T-cell (primary cell): ENCODE data around the gene EML4. TPM values are rescaled to one million over a fixed set of nuclear protein-coding genes. Genes with fewer than 3 reads are reported as not detected.

Source experiments
- ATAC-seq, 4 experiments: fragments of 200-7000 bp in 3 of 4; fragments of 150-1000 bp in 1 of 4; cut with Tn5 transposase; replicated peaks in 1 of 4; 1 replicate in 3 of 4; 2 replicates in 1 of 4; pipeline ENCODE4 v1.10.0; 2021; ENCODE audit warnings: moderate library complexity in 3 of 4, mild to moderate bottlenecking in 2 of 4, moderate number of reproducible peaks in 1 of 4
- CTCF ChIA-PET, 2 donors: fragments of 300-600 bp; sonication (Branson Sonifier 250); formaldehyde crosslinking; loops; one replicate each; lab custom pipeline; 2022; ENCODE audit warnings: antibody characterized with exemption in 2 of 2; lab: Charles Lee
- POLR2A ChIA-PET, 2 donors: fragments of 300-600 bp; sonication (Branson Sonifier 250); formaldehyde crosslinking; loops; one replicate each; lab custom pipeline; 2022; ENCODE audit warnings: antibody characterized with exemption in 2 of 2; lab: Charles Lee
- DNase-seq, 35 experiments: peaks; one replicate each; pipeline versions ENCODE4 v3.0.0 to v3.0.0-alpha.2; 2013 to 2023
- H3K27ac ChIP-seq: one replicate; pipeline ENCODE4 v1.5.1; 2013; ENCODE audit warnings: low read length
- H3K27me3 ChIP-seq, 2 experiments: replicated peaks in 1 of 2; 1 replicate in 1 of 2; 2 replicates in 1 of 2; pipeline versions ENCODE4 v1.6.1 to v1.7.0; 2013; ENCODE audit warnings: low read length in 1 of 2, mixed read lengths in 1 of 2; ENCODE audit not compliant: control insufficient read depth in 2 of 2, insufficient read depth in 2 of 2; ENCODE audit errors: extremely low read depth in 1 of 2
- H3K36me3 ChIP-seq, 2 donors: 1 replicate in 1 of 2; 2 replicates in 1 of 2; pipeline versions ENCODE4 v1.6.1 to v1.7.0; 2013; ENCODE audit warnings: low read length in 1 of 2; ENCODE audit not compliant: control insufficient read depth in 2 of 2, insufficient read depth in 1 of 2; ENCODE audit errors: extremely low read depth in 1 of 2
- H3K4me1 ChIP-seq, 2 experiments: 1 replicate in 1 of 2; 2 replicates in 1 of 2; pipeline versions ENCODE4 v1.6.1 to v1.7.0; 2013; ENCODE audit warnings: low read length in 2 of 2, mixed read lengths in 1 of 2; ENCODE audit not compliant: insufficient read depth in 2 of 2, control insufficient read depth in 1 of 2; ENCODE audit errors: extremely low read depth in 1 of 2
- H3K4me3 ChIP-seq, 2 donors: 1 replicate in 1 of 2; 2 replicates in 1 of 2; pipeline versions ENCODE4 v1.5.1 to v1.7.0; 2013; ENCODE audit warnings: mild to moderate bottlenecking in 2 of 2, low read length in 1 of 2, moderate library complexity in 1 of 2; ENCODE audit not compliant: control insufficient read depth in 1 of 2; ENCODE audit errors: extremely low read depth in 1 of 2
- H3K9me3 ChIP-seq: 2 replicates; pipeline ENCODE4 v1.7.0; 2013
- H3K27ac Mint-ChIP-seq, 2 donors: one replicate each; pipeline ENCODE4 v1.8.0; 2020 to 2021; ENCODE audit warnings: mild to moderate bottlenecking in 2 of 2, mixed read lengths in 2 of 2
- H3K27me3 Mint-ChIP-seq, 2 donors: one replicate each; pipeline ENCODE4 v1.8.0; 2021 to 2022; ENCODE audit warnings: mixed read lengths in 2 of 2
- H3K36me3 Mint-ChIP-seq: one replicate; pipeline ENCODE4 v1.8.0; 2021; ENCODE audit warnings: mixed read lengths
- H3K4me1 Mint-ChIP-seq, 3 donors: one replicate each; pipeline ENCODE4 v1.8.0; 2020 to 2022; ENCODE audit warnings: mixed read lengths in 3 of 3, mild to moderate bottlenecking in 1 of 3
- H3K4me3 Mint-ChIP-seq, 3 donors: one replicate each; pipeline ENCODE4 v1.8.0; 2020 to 2022; ENCODE audit warnings: mild to moderate bottlenecking in 3 of 3, mixed read lengths in 3 of 3, moderate library complexity in 3 of 3
- H3K9me3 Mint-ChIP-seq, 3 donors: one replicate each; pipeline ENCODE4 v1.8.0; 2020 to 2022; ENCODE audit warnings: mixed read lengths in 3 of 3
- WGBS: methylation state at CpG from one replicate; pipeline ENCODE4 v1.1.5; 2013; ENCODE audit warnings: missing lambda C conversion rate; ENCODE audit not compliant: insufficient coverage; 5-methylcytosine and 5-hydroxymethylcytosine counted together
- total RNA-seq, 35 experiments: library from RNA in 6 of 35; stranded (reverse) in 6 of 35; fragments of 120-200 nt in 1 of 35; gene quantifications; one replicate each; pipeline versions ENCODE4 v1.2.1 to v1.2.4 and lab custom pipeline; 2013 to 2026

Gene EML4
- total RNA-seq, 5 donors from 2014 or later (not counting 1 experiment from before 2014, with no cell fraction given) = 101 to 223 (median 123) TPM

DNA sequence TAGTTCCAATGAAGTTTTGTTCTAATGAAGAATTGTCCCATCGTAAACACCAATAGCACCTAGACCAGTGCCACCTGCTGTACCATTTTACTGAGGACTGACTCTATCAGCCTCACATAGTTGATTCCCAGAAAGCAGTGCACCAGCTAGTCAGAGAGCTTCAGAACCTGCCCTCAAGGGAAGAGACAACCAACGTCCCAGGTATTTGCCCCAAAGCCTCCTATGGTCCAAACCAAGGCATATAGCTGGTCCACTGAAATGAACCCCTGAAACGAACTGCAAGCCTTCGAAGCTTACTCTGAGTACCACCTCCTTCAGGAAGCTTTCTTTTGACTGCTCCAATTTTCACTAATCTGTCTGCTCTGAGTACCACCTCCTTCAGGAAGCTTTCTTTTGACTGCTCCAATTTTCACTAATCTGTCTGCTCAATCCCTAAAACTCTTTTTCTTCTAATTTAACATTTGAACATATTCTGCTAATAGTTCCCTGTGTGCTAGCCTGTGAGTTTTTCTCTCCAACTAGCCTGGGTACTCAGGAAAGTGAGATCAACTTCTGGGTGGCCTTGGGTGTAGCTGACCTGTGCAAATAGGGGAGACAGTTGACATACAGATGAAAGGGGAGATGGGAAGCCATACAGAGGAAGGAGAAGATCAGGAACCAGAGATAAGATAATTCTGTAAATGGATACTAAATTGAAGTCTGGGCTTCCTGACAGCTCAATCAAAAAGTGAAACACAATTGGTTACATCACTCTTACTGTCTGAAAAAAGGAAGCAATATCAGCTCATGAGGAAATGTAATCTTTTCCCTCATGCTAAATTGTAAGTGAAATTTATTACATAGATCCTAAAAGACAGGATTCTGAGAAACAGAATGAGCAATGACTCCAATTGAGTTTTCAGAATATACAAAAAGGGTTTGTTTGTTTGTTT is 33.5 kb upstream of the EML4 start:
- POLR2A ChIA-PET = interaction anchor here (0.6 to 1.7 kb wide), 17 partner anchors 8 to 123 kb away, joined by 3 to 7 read pairs (median 3); partner anchors contain the start of gene EML4 (in 1 of the 2)
- WGBS = 30% methylated on average over 1 of the region's 4 CpGs
- ATAC-seq (no peak), DNase-seq (peak in 1 of 35 experiments; percentile 45)
- CTCF ChIA-PET = interaction anchor here (0.6 to 2.1 kb wide), 17 partner anchors 12 to 623 kb away, joined by 3 to 14 read pairs (median 3); no protein-coding TSS in a partner anchor
- H3K36me3 ChIP-seq = no peaks in the 10 kb centered on the region
- H3K4me1 ChIP-seq = peaks cover 52 to 86% of the 10 kb centered on the region in 2 experiments
- H3K4me3 ChIP-seq = no peak overlapping the region
- peaks cover 82 to 91% (median 88%) of the 10 kb centered on the region in 3 donors for H3K4me1 Mint-ChIP-seq
- no peaks in the 10 kb centered on the region for H3K27me3 ChIP-seq
- H3K4me3 Mint-ChIP-seq = peak overlapping the region in 1 of 3 donors; percentile 52
- peak overlapping the region; percentile 83 to 91 for H3K27ac Mint-ChIP-seq
- peak overlapping the region; percentile 74 for H3K27ac ChIP-seq
- no peaks in the 10 kb centered on the region for H3K9me3 Mint-ChIP-seq
- no peaks in the 10 kb centered on the region for H3K27me3 Mint-ChIP-seq
- H3K9me3 ChIP-seq = no peaks in the 10 kb centered on the region
- no peaks in the 10 kb centered on the region for H3K36me3 Mint-ChIP-seq

DNA sequence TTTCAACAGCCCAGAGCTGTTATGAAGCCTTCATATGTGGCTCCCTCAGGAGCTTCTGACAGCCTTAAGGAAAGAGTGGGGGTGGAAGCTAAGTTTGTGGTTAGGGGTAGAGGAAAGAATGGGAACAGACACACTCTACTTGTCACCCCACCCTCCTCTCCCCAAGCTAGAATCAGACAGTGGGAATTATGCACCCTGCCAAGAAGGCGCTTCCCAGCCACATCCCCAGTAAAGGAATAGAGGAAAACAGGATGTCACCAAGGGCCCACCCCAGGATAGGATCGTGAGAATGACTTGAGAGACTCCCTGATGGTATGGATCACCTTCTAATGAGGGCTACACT is 32.4 kb upstream of the EML4 start:
- peaks cover 81 to 91% (median 88%) of the 10 kb centered on the region in 3 donors for H3K4me1 Mint-ChIP-seq
- no peak for ATAC-seq
- H3K36me3 Mint-ChIP-seq = no peaks in the 10 kb centered on the region
- DNase-seq = no peak
- ChIA-PET CTCF (interaction anchor here (0.6 to 1.7 kb wide), 11 partner anchors 14 to 138 kb away, joined by 3 to 14 read pairs (median 3); no protein-coding TSS in a partner anchor), POLR2A (interaction anchor here (0.6 to 1.7 kb wide), 9 partner anchors 9 to 235 kb away, joined by 3 to 7 read pairs (median 4); no protein-coding TSS in a partner anchor)
- no peaks in the 10 kb centered on the region for H3K9me3 ChIP-seq
- H3K27me3 Mint-ChIP-seq = no peaks in the 10 kb centered on the region
- no peak overlapping the region for H3K4me3 ChIP-seq
- peak overlapping the region; percentile 24 to 44 for H3K27ac Mint-ChIP-seq
- H3K9me3 Mint-ChIP-seq = no peaks in the 10 kb centered on the region
- H3K36me3 ChIP-seq = no peaks in the 10 kb centered on the region
- peaks cover 55 to 89% of the 10 kb centered on the region in 2 experiments for H3K4me1 ChIP-seq
- H3K27me3 ChIP-seq = no peaks in the 10 kb centered on the region
- peak overlapping the region; percentile 74 for H3K27ac ChIP-seq
- no peak overlapping the region for H3K4me3 Mint-ChIP-seq
- WGBS = no CpG with 5 or more reads among the region's 2 CpGs

DNA sequence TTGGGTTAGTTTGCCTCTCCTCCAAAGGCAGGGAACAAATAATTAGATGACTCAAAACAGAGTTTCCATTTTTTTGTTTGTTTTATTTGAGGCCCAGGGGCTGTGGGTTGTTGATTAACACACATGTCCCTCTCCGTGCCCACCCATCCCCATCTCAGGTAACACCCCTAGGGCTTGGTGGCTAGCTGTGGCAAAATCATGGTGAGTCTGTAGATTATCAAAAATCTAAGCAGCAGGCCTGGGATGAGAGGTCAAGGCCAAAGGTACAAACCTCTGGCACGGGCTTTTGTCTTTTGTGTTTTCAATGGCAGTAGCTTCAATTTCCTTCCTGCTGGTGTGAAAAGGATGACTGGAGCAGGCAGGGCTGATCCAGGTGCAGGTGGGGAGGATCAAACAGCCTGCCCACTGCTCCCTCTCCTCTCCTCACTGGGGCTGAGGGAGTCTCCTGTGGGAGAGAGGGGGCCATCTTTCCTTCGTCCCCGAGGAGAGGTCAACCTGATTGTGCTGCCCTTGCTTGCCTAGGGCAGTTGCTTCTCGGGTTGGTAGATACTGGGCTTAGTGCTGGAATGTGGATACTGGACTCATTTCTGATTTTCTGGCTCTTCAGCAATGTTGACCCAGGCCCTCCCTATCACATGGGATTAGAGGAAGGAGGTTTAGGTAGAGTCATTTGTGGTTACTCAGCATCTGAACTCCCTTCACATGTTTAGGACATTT is 31.9 kb upstream of the EML4 start:
- Mint-ChIP-seq H3K4me1 (peaks cover 81 to 91% (median 88%) of the 10 kb centered on the region in 3 donors), H3K27me3 (no peaks in the 10 kb centered on the region), H3K27ac (peak overlapping the region; percentile 20 to 82), H3K9me3 (no peaks in the 10 kb centered on the region), H3K36me3 (no peaks in the 10 kb centered on the region), H3K4me3 (no peak overlapping the region)
- Histone ChIP-seq H3K27me3 (no peaks in the 10 kb centered on the region), H3K27ac (peak overlapping the region; percentile 74), H3K4me1 (peaks cover 52 to 87% of the 10 kb centered on the region in 2 experiments), H3K4me3 (no peak overlapping the region), H3K9me3 (no peaks in the 10 kb centered on the region), H3K36me3 (no peaks in the 10 kb centered on the region)
- POLR2A ChIA-PET = interaction anchor here (0.6 to 1.7 kb wide), 7 partner anchors 9 to 236 kb away, joined by 3 to 7 read pairs (median 4); no protein-coding TSS in a partner anchor
- DNase-seq (no peak), ATAC-seq (no peak)
- CTCF ChIA-PET = interaction anchor here (0.6 to 1.1 kb wide), 7 partner anchors 13 to 137 kb away, joined by 3 to 6 read pairs (median 3); no protein-coding TSS in a partner anchor
- no CpG with 5 or more reads among the region's 5 CpGs for WGBS

DNA sequence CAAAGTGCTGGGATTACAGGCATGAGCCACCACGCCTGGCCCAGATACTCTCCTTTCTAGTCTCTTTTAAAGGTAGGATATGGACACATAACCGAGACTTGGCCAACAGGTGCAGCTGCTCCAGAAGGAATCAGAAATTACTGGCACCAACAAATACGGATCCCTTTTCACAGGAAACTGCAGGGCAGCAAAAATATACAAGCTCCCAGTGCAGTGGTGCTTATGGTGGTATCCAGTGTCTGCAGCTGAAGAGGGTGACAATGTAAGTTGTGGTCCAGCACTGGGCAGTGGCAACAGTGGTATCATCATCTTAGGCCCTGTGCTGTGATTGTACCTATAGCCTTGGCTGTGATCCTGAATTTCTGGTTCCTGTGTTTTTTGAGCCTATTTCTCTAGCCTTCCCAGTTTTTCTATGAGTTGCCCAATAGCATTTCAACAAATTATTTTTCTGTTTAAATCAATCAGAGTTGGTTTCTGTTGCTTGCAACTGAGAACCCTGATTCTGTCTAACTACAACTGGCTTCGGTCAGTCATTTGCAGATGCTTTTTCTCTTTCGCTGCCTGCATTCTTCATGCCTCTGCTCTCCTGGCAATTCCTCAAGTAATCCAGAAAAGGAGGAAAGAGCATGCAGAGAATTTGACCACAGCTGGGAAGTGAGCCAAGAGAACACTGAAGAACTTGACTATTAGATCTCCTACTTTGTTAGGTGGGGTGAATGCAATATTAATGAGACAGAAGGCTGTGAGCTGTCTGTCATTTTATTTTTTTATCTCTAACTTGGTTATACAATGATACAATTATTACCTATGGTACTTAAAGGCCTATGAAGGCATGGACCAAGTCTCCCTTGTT is 30.8 kb upstream of the EML4 start:
- Mint-ChIP-seq H3K9me3 (no peaks in the 10 kb centered on the region), H3K4me1 (peaks cover 78 to 88% (median 88%) of the 10 kb centered on the region in 3 donors), H3K36me3 (no peaks in the 10 kb centered on the region), H3K4me3 (no peak overlapping the region), H3K27ac (peak overlapping the region in 1 of 2 donors; percentile 20), H3K27me3 (no peaks in the 10 kb centered on the region)
- ATAC-seq (no peak), DNase-seq (no peak)
- Histone ChIP-seq H3K27me3 (no peaks in the 10 kb centered on the region), H3K27ac (no peak overlapping the region), H3K4me1 (peaks cover 42 to 81% of the 10 kb centered on the region in 2 experiments), H3K4me3 (no peak overlapping the region), H3K9me3 (no peaks in the 10 kb centered on the region), H3K36me3 (no peaks in the 10 kb centered on the region)
- ChIA-PET POLR2A (no interaction called here), CTCF (interaction anchor here (0.6 to 1.1 kb wide), 6 partner anchors 10 to 272 kb away, joined by 3 to 8 read pairs (median 3); no protein-coding TSS in a partner anchor)
- 98% methylated on average over 4 of the region's 5 CpGs for WGBS

DNA sequence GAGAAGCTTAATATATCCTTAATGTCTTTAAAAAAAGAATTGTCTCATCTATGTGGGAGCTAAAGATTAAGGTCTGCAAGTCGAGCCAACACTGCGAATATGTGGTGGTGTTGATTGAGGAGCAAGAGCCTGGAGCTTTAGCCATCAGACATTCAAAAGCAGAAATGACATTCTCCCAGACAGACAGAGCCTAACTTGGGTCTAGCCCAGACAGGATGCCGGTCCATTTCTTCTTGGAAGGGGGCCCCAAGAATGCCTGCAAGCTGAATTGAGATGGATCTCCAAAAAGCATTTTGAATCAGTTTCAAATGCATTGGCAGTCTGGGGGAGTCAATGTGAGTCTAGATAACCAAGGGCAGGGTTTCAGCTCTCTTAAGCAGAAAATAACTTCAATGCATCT is 30.1 kb upstream of the EML4 start:
- no peak for ATAC-seq
- Mint-ChIP-seq H3K27me3 (no peaks in the 10 kb centered on the region), H3K4me1 (peaks cover 74 to 88% (median 87%) of the 10 kb centered on the region in 3 donors), H3K27ac (no peak overlapping the region), H3K36me3 (no peaks in the 10 kb centered on the region), H3K9me3 (no peaks in the 10 kb centered on the region), H3K4me3 (no peak overlapping the region)
- Histone ChIP-seq H3K9me3 (no peaks in the 10 kb centered on the region), H3K4me1 (peaks cover 39 to 73% of the 10 kb centered on the region in 2 experiments), H3K27me3 (no peaks in the 10 kb centered on the region), H3K4me3 (no peak overlapping the region), H3K27ac (no peak overlapping the region), H3K36me3 (no peaks in the 10 kb centered on the region)
- CTCF ChIA-PET = interaction anchor here (0.6 to 1.1 kb wide), 6 partner anchors 10 to 273 kb away, joined by 3 to 8 read pairs (median 3); no protein-coding TSS in a partner anchor
- POLR2A ChIA-PET = interaction anchor here (0.6 to 1.0 kb wide), 3 partner anchors 43 to 76 kb away, joined by 4 to 9 read pairs (median 6); no protein-coding TSS in a partner anchor
- no CpG with 5 or more reads among the region's 3 CpGs for WGBS
- no peak for DNase-seq
